Left ventricle myocardium superior (tissue), 1 donor: ENCODE results near the gene IRF3. TPM values are rescaled to one million over a fixed set of nuclear protein-coding genes. Genes with fewer than 3 reads are reported as not detected.
A peak's percentile ranks its signal among the peaks of the same experiment; 100 is the strongest.

Experiments used
- ATAC-seq: fragments of 200-7000 bp; cut with Tn5 transposase; one replicate; pipeline ENCODE4 v1.9.1; 2020; ENCODE audit warnings: mild to moderate bottlenecking, moderate library complexity
- DNase-seq: peaks from one replicate; pipeline ENCODE4 v3.0.0-alpha.2; 2020
- intact Hi-C: fragments of 100-400 bp; cut with micrococcal nuclease; formaldehyde crosslinking; loops from one replicate; pipeline ENCODE4 v1.11.0; 2022
- total RNA-seq: library from RNA; stranded (reverse); fragmentation: NEBNext Ultra II Directional; extraction: Animal tissue kit (Norgen Biotek cat#: 25700); gene quantifications from one replicate; pipeline ENCODE4 v1.2.1, GENCODE V29; 2021
- donor health status: DM: no; HTN: yes; CAD: no; lungs with severe emphysema.

Gene IRF3
- total RNA-seq, 1 donor from 2014 or later, result 40.6 TPM

DNA sequence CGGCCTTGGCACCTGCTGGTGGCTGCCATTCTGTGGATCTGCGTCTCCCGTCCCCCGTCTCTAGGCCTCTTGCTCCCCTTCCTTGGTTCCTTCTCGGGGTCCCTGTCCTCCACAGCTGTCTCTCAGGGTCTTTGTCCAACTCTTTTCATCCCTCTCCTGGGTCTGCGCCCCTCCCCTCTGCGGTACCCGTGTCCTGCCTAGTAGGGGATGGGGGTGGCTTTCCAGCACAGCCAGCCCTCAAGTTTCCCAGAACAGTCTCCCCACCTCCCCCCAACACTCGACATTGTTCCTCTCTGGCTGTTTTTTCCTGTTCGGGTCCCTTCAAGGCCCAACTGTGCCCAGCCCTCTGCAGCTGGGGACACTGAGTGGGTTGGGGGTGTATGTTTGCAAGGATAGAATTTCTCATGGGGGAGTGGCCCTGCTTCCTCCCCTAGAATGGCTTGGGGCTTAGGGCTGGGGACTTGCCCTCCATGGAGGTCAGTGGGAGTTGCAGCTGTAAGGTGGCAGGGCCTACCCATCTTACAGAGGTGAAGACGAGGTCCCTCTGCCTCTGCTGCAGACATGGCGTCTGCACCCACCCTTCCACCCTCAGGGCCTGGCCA, 23.0 kb upstream of the IRF3 start:
- DNase-seq (no peak), ATAC-seq (no peak)
- intact Hi-C loops, result no loop called here

DNA sequence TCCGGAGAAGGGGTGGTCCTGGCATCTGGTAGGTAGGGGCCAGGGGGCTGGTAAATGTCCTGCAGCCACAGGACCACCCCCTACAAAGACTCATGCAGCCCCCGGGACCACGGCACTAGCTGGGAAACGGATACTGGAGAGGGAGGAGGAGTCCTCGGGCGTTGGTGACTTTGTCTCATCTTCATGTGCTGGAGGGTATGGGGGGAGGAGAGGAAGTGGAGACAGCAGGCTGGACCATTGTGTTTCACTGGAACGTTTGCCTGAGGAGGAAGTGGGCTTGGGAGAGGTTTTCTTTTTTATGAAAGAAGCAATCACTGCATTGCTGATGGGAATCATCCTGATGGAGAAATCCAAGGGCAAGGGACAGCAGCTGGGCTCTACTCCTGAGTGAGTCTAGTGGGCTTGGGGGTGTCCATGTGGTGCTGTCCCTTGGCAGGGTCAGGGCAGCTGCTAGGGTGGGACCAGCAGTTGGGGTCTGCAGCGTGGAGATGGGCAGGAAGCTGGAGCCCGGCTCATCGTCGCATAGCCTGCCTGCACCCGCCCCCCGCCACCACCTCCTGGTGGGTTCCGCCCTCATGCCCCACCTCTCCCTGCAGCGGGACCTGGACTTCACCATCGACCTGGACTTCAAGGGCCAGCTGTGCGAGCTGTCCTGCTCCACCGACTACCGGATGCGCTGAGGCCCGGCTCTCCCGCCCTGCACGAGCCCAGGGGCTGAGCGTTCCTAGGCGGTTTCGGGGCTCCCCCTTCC, 22.1 kb upstream of the IRF3 start:
- ATAC-seq (no peak), DNase-seq (no peak)
- intact Hi-C loops, result no loop called here

DNA sequence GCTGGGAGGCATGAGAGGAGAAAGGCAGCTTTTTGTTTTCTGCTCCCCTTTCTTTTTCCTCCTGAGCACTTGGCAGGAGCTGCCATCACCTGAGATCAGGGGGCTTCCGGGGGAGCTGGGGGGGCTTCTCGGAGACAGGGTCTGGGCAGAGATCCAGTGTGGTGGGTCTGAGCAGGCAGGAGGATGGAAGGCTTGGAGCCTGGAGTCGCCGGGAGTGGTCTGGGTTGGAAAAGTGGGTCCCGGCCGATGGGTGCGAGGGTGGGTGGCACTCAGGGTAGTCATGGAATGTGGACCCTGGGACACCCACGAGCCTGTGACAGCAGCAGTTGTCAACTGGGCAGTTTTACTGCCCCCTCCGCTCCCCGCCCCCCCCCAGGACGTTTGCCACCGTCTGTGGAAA, 21.5 kb upstream of the IRF3 start:
- ATAC-seq, result no peak
- intact Hi-C loops, result no loop called here
- no peak for DNase-seq

DNA sequence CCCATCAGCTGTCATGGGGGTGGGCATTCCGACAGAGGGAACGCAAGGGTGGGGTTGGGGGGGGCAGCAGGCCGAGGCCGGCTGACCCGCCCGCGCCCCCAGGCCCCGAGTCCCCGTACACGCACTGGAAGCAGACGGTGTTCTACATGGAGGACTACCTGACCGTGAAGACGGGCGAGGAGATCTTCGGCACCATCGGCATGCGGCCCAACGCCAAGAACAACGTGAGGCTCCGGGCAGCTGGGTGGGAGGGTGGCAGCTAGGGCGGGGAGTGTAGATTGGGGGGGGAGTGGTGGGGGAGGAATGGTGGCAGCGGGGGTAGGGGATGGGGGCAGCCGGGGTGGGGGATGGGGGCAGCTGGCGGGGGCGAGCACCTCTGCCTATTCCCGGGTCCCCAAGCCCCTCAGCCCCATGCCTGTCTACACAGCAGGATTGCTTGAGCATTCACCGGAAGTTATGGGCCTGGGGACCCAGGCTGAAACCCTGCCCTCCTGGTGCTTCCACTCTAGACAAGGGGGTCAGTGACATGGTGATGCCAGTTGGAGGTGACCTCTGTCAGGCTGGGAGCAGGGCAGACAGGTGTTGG, 20.9 kb upstream of the IRF3 start:
- intact Hi-C loops, result no loop called here
- ATAC-seq (no peak), DNase-seq (no peak)

DNA sequence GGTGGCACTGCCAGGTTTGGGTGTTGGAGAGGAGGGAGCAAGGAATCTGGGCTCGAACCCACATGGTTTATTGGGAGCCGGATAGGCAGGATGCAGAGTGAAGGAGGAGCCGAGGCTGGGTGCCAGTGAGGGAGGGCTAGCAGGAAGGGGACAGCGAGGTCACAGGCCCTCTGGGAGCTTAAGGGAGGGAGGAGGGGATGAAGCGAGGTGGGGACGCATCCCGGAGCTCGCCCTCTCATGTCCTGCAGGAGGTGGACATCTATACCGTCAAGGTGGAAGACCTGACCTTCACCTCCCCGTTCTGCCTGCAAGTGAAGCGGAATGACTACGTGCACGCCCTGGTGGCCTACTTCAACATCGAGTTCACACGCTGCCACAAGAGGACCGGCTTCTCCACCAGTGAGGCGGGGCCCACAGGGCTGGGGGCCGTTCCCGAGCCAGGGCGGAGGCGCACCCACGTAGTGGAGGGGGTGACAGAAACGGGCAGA, 20.2 kb upstream of the IRF3 start:
- ATAC-seq (no peak), DNase-seq (no peak)
- intact Hi-C loops, result no loop called here

DNA sequence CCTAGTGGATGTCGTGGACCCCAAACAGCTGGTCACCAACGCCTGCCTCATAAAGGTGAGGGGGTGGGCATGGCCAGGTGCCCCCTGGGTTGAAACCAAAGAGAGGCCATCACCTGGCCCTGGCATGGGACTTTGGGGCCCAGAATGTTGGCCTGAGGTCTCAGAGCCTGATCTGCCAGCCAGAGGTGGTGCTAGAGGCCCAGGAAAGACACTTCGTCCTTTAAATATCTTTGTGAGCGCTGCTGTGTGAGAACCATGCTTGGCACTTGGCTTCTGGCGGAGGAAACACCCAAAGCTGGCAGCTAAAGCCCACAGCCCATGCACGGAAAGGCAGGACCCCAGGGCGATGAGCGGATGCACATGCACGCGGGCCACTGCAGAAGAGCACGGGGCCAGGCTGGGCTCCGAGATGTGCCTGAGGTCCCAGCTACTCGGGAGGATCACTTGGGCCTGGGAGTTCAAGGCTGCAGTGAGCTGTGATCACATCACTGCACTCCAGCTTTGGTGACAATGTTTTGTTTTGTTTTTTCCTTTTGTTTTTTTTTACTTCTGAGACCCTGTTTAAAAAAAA, 19.4 kb upstream of the IRF3 start:
- ATAC-seq (no peak), DNase-seq (no peak)
- intact Hi-C loops, result no loop called here

DNA sequence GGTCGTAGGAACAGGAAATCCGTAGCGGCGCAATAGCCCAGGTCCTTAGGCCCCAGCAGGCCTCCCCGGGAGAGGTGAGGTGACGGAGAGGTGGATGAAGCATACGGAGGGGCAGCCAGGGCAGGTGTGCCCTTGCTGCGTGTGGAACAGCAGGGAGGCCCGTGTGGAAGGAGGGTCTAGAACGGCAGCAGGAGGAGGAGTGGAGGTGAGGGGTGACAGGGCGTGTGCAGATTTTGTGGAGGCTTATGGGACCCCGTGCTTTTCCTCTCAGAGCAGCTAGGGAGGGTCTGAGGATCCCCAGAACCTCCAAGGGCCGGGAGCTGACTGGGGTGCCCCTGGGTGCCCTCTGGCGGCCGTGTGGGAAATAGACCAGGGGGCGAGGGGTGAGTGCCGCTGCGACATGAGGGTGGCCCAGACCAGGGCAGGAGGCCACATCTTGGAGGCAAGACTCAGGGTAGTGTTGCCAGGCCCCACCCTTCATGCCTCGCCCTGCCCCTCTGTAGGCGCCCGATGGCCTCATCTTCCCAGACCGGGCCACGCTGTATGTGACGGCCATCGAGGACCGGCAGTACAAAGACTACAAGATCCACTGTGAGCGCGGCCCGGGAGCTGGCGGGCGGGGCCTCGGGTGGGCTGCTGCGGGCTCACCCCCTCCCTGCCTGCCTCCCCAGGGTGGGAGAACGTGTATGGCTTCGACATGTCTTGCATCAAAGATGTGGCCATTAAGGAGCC, 18.8 kb upstream of the IRF3 start:
- intact Hi-C loops, result no loop called here
- ATAC-seq (no peak), DNase-seq (no peak)

DNA sequence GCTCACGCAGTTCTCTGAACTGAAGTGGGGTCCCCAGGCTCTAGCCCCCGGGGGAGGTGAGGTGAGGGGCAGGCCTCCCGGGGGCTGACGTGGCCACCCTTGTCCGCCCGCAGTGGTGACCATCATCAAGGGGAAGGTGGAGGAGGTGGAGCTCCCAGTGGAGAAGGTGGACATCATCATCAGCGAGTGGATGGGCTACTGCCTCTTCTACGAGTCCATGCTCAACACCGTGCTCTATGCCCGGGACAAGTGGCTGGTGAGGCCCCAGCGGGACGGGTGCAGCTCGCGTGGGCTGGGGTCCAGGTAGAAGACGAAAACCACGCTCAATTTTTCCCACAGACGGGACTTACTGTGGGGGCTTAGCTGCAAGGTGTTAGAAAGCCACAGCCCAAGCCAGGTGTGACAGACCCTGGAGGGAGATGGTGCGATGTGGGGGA, 18.2 kb upstream of the IRF3 start:
- no peak for ATAC-seq
- no peak for DNase-seq
- intact Hi-C loops, result no loop called here

DNA sequence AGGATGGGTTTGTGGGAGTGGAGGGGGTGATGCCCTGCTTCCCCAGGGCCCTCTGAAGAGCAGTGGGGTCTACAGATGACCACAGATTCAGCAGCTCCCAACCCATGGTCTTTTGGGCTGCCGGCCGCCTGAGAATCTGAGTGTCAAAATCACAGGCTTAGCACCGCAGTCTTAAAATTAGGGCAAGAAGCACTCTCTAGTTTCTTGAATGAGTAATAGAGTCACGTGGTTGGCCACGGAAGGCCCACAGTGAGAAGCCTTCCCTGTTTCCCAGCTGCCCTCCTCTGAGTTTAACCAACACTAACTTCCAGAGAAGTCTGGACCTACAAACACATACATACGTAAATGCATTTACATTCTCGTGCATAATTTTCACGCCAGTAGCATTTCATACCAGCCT, 16.6 kb upstream of the IRF3 start:
- intact Hi-C loops, result no loop called here
- DNase-seq (peak; percentile 13), ATAC-seq (no peak)

DNA sequence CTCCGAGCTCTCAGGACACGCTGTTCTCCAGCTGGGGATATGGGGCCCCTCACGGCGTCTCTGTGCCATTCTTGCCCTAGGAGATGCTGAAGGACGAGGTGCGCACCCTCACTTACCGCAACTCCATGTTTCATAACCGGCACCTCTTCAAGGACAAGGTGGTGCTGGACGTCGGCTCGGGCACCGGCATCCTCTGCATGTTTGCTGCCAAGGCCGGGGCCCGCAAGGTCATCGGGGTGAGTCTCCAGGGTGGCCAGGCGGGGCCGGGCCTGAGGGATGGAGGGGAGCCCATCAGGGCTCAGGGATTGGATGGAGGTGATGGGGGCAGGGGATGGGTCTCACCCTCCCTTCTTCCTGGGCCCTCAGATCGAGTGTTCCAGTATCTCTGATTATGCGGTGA, 16.2 kb upstream of the IRF3 start:
- intact Hi-C loops, result no loop called here
- DNase-seq (no peak), ATAC-seq (no peak)

DNA sequence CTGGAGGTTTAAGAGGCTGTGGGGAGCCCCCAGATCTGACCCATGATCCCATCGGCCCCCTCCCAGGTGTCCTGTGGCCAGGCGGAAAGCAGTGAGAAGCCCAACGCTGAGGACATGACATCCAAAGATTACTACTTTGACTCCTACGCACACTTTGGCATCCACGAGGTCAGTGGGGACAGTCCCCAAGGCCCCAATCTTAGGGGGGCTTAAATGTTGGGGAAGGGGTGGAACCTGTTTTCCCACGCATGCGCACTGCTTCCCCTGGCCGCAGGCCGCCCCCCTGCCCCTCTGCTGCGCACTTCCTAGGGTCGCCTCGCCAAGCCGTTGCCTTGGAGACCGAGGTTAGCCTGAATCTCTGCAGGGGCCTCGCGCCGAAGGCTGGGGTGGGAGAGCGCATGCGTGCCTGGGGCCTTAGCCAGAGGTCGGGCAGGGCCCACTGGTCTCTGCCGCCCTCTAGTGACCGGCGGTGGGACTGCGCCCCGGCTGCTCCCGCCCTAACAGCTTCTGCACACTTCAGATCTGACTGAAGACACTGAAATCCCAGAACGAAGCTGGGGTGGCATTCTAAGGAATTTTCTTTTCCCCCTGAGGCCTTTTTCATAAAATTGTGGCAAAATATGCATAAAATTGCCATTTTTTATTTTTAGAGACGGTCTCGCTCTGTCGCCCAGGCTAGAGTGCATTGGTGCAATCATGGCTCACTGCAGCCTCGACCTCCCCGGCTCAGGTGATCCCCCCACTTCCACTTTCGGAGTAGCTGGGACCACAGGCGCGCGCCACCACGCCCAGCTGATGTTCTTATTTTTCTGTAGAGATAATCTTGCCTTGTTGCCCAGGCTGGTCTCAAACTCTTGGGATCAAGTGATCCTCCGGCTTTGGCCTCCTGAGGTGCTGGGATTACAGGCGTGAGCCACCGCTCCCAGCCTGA, 15.0 kb upstream of the IRF3 start:
- intact Hi-C loops, result no loop called here
- DNase-seq (peak; percentile 95), ATAC-seq (peak; percentile 4)

DNA sequence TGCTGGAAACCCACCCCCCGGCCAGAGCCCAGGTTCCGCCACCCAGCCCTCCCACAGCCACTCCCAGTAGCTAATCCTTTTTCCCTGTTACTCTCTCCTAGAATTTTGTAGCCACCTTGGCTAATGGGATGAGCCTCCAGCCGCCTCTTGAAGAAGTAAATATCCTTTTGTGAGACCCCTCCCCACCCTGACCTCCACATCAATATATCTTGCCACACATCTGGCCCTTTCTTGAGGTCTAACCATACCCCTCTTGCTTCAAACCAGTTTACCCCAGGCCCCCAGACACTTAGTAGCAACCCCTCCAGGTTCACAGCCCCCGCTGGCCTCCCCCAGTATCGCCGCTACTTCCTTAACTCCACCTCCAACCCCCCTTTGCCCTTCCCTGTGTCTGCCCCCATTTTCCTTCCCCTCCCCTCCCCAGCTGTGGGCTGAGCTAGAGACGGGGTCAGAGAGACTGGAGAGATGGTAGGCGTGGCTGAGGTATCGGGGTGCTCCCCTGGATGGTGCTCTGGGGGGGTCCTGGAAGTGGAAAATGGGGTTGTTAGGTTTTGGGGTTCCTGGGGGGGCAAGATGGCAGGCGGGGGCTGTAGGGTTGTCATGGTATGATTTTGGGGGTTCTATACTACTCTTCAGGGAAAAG, 14.2 kb upstream of the IRF3 start:
- ATAC-seq (no peak), DNase-seq (peak; percentile 30)
- intact Hi-C loops, result no loop called here

DNA sequence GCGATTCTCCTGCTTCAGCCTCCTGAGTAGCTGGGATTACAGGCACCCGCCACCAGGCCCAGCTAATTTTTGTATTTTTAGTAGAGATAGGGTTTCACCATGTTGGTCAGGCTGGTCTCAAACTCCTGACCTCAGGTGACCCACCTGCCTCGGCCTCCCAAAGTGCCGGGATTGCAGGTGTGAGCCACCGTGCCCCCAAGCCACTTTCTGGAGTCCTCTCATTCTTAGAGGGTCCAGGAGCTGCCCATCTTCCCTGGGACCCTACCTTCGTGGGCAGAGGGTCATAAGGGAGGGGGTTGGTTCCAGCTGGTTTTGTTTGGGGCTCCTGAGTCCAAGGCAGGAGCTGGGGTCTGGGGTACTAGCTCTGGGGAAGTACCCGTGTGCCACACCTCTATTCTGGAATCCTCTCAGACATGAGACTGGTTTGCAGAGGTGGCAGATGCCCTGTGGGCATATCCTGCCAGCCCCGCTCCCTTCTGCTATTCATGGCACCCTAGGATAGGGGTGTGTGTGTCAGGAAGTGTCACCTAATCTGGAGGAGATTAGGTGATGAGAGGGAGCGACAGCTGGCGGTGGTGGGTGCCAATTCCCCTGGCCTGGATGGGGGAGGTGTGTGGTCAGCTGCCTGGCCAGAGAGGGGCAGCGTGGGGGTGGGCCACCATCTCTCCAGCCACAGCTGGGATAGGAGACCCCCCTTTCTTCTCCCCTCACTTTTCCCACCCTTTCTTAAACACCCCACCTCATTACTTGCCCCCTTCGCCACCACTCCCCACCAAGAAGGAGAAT, 13.5 kb upstream of the IRF3 start:
- intact Hi-C loops, result no loop called here
- no peak for DNase-seq
- no peak for ATAC-seq

DNA sequence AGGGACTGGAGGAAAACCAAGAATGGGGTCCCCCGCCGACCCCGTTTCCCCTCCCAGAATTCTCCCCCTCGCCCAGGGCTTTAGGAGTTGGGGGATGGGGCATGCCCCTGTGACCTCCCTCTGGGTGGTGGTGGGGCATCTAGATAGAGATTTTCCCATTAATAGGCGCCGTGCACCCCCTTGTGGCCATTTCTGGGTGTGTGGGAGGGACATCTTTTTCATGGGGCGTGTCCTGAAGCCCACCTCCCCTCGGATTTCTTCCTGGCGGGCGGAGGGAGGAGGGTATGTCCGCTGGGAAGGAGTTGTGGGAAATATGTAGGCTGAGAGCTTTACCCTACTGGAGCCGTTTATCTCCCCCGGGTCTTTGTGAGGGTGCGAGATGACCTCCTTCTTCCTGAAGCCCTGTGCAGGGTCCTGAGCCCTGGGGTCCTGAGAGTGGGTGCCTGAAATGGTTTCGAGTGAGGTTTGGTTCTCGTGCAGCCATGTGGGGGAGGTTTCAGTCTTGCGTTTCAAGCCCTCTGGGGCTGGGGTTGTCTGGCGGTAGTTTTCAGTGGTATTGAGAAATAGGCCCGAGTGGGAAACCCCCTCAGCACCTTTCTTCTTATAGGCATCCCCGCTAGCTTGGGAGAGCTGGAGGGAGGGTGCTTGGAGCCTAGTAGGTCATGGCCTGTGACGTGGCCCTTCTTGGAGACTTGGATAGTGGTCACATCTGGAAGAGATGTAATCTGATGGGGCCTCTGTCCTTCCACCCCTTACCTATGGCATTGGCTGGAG, 12.4 kb upstream of the IRF3 start:
- intact Hi-C loops, result no loop called here
- ATAC-seq, result no peak
- DNase-seq, result peak; percentile 83

DNA sequence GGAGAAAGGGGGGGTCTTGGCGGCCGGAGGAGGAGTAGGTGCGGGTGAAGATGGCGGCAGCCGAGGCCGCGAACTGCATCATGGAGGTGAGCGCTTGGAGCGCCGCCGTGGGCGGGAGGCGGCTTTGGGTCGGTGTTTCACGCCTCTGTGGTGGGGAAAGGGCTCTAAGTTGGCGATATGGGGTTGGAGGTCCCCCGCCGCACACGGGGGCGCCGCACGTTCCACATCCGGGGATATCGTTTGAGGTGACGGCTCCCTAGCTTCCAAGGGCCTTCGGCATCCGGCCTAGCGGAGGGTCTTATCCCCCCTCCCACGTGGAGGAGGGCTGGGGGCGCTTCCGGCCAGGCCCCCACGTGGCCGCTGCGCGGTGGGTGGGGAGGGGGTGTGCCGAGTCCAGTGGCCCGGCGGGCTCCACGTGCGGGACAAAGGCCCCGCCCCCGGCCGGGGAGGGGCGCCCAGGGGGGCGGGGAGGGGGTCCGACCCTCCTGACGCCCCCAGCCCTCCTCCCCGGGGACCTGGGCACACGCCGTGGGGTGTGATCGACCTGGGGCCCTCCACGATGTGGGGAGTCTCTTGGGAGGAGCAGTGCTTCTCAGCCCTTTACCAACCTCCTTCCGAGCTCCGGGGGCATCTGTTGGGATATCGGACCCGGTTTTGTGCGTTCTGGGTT, 11.7 kb upstream of the IRF3 start, which contains the start of gene PRMT1:
PRMT1 (plus strand) TSS at position 41 of the 670 bp plus-strand sequence; CDS start at position 51, 10 bp downstream.
- peak; percentile 3 for ATAC-seq
- DNase-seq, result peak; percentile 67
- intact Hi-C loops, result no loop called here

DNA sequence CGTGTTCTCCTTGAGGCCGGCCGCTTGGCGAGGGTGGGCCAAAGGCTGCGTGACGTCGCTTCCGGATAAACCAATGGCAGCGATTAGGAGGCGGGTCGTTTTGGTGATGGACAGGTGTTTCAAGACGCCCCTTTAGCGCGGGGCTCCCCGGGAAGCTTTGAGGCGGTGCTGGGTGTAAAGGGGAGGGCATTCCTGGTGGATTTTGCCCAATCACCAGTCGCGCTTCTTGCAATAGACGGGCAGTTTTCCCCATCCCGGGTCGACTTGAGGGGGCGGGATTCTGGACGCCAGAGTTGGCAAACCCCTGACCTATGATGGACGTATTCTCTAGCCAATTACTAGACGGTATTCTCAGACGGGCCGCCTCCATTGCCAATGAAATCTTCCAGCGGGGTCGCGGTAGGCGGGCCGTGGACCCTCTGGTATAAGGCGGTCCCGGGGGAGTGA, 11.2 kb upstream of the IRF3 start:
- intact Hi-C loops, result no loop called here
- ATAC-seq, result peak; percentile 85

More for the DNA sequence above, 11.2 kb upstream of the IRF3 start:
- DNase-seq, result peak; percentile 100
